HEK293T (cell line): ENCODE data around the gene DUSP8.
"Not testable (repeated sequence)": the region's sequence is repeated elsewhere in the genome, so short reads cannot be mapped to it uniquely, and the experiment has no call there.

ENCODE experiments used
- ARNT ChIP-seq: fragments of 450-650 bp; IDR thresholded peaks from 2 replicates; pipeline ENCODE4 v1.6.1; 2017; ENCODE audit warnings: mild to moderate bottlenecking
- BHLHE40 ChIP-seq: fragments of 450-650 bp; IDR thresholded peaks from 2 replicates; pipeline ENCODE4 v1.6.1; 2016; ENCODE audit warnings: mild to moderate bottlenecking, moderate library complexity, borderline replicate concordance
- NFRKB ChIP-seq: fragments of 450-650 bp; IDR thresholded peaks from 2 replicates; pipeline ENCODE4 v1.6.1; 2016; ENCODE audit warnings: mild to moderate bottlenecking, moderate library complexity
- SP1 ChIP-seq: fragments of 450-650 bp; IDR thresholded peaks from 2 replicates; pipeline ENCODE4 v1.6.1; 2017
- ZNF384 ChIP-seq: fragments of 450-650 bp; IDR thresholded peaks from 2 replicates; pipeline ENCODE4 v1.6.1; 2016

- not testable (repeated sequence) for TF ChIP-seq ARNT, BHLHE40, ZNF384, SP1, NFRKB
Measured at GRCh38 chr11:1607901-1608300, 35.8 kb upstream of the DUSP8 start.
